Transverse colon (tissue), 4 donors: Measurements from ENCODE around the gene DESI1. TPM values are rescaled to one million over a fixed set of nuclear protein-coding genes. Genes with fewer than 3 reads are reported as not detected.

Experiments
- DNase-seq: peaks from one replicate; pipeline ENCODE4 v3.0.0-alpha.2; 2019
- H3K27ac ChIP-seq, 4 donors: fragments of 200-600 bp; sonication (generic); 2 replicates each; pipeline ENCODE4 v1.5.1; 2016 to 2018; ENCODE audit warnings: inconsistent platforms in 4 of 4
- H3K27me3 ChIP-seq: fragments of 200-600 bp; sonication (generic); 2 replicates; pipeline ENCODE4 v1.5.1; 2017; ENCODE audit warnings: inconsistent platforms
- H3K36me3 ChIP-seq, 4 donors: fragments of 200-600 bp; sonication (generic); 2 replicates each; pipeline ENCODE4 v1.5.1; 2017 to 2019; ENCODE audit warnings: inconsistent platforms in 4 of 4
- H3K4me1 ChIP-seq, 4 donors: fragments of 200-600 bp; sonication (generic); 2 replicates each; pipeline ENCODE4 v1.5.1; 2017 to 2020; ENCODE audit warnings: inconsistent platforms in 4 of 4
- H3K4me3 ChIP-seq, 4 donors: fragments of 200-600 bp; sonication (generic); 1 replicate in 1 of 4; 2 replicates in 3 of 4; pipeline versions ENCODE4 v1.5.1 to v1.6.1; 2017 to 2019; ENCODE audit warnings: inconsistent platforms in 4 of 4
- H3K9me3 ChIP-seq, 2 donors: fragments of 200-600 bp; sonication (generic); 2 replicates each; pipeline ENCODE4 v1.5.1; 2017 to 2019; ENCODE audit warnings: inconsistent platforms in 2 of 2
- EP300 ChIP-seq: sonication (generic); formaldehyde crosslinking; IDR thresholded peaks from one replicate; pipeline ENCODE4 v1.6.1; 2017; ENCODE audit warnings: antibody characterized with exemption, low read depth
- POLR2A ChIP-seq: fragments of 450-650 bp; IDR thresholded peaks from one replicate; pipeline ENCODE4 v1.6.1; 2016; ENCODE audit warnings: antibody characterized with exemption, mild to moderate bottlenecking, moderate library complexity
- POLR2AphosphoS5 ChIP-seq, 3 donors: sonication (generic); formaldehyde crosslinking; IDR thresholded peaks; one replicate each; pipeline ENCODE4 v1.6.1; 2016; ENCODE audit warnings: antibody characterized with exemption in 3 of 3
- WGBS, 2 donors: methylation state at CpG; one replicate each; pipeline ENCODE4 v1.1.5; 2018; ENCODE audit warnings: low coverage in 1 of 2; 5-methylcytosine and 5-hydroxymethylcytosine counted together
- in situ Hi-C, 4 donors: fragments of 200-750 bp; cut with MboI; loops; one replicate each; pipeline versions ENCODE4 v1.15.0 to v1.15.1; 2017; ENCODE audit warnings: low sequenced_read_pairs in 3 of 4, low pct_ligation_motif_present in 1 of 4, low pct_unique_long_range_greater_than_20kb in 1 of 4
- intact Hi-C: fragments of 100-400 bp; cut with DNase I; formaldehyde crosslinking; loops from one replicate; pipeline ENCODE4 v1.15.1; 2023; ENCODE audit warnings: low total_unique reads
- total RNA-seq, 4 donors: library from RNA; depleted of rRNA; stranded (reverse); fragments of >200 nt; gene quantifications; one replicate each; pipeline ENCODE4 v1.1.0, GENCODE V29; 2016
- TF ChIP-seq, protein P1 (sequence below), 5 experiments: fragments of 200-600 bp in 3 of 5; fragments of 450-650 bp in 2 of 5; sonication (generic) in 3 of 5; IDR thresholded peaks; 1 replicate in 2 of 5; 2 replicates in 3 of 5; pipeline ENCODE4 v1.5.1; 2016 to 2017; ENCODE audit warnings: antibody characterized with exemption in 5 of 5, inconsistent platforms in 3 of 5, mild to moderate bottlenecking in 2 of 5, moderate library complexity in 1 of 5

The DESI1 gene
- total RNA-seq, 4 donors from 2014 or later, result 13.5 to 27.6 (median 16.8) TPM

- peaks cover 17 to 47% (median 25%) of the 10 kb centered on the region in 4 donors for H3K4me1 ChIP-seq
- DNase-seq, result peak; percentile 100
- peak within 1 kb of the TSS; percentile 73 to 96 (median 84) for H3K4me3 ChIP-seq
- TF ChIP-seq EP300 (no peak), POLR2A (peak; percentile 89), POLR2AphosphoS5 (IDR thresholded peaks at IDR 0.05) (peak; percentile 85 to 99 (median 94))
- H3K27ac ChIP-seq, result peak within 1 kb of the TSS; percentile 91 to 98 (median 96)
- in situ Hi-C loops, result no loop called here
- H3K27me3 ChIP-seq, result no peaks in the 10 kb centered on the region
- intact Hi-C loops, result loop anchor here (5.0 kb wide), 1 partner anchor 224 kb away; no protein-coding TSS in a partner anchor
- H3K36me3 ChIP-seq, result peaks cover 0 to 33% (median 14%) of the 10 kb centered on the region in 4 donors
- no peaks in the 10 kb centered on the region for H3K9me3 ChIP-seq
- WGBS, 2 donors, result 0% methylated on average over 66 of the region's 70 CpGs; no CpG with 5 or more reads in 1 of the 2 donors
Observed at GRCh38 chr22:41621099-41621910, 462 bp upstream of the DESI1 start, which contains the start of gene XRCC6. XRCC6 (plus strand) TSS chr22:41621295; CDS start chr22:41622005, 710 bp downstream.

DNA sequence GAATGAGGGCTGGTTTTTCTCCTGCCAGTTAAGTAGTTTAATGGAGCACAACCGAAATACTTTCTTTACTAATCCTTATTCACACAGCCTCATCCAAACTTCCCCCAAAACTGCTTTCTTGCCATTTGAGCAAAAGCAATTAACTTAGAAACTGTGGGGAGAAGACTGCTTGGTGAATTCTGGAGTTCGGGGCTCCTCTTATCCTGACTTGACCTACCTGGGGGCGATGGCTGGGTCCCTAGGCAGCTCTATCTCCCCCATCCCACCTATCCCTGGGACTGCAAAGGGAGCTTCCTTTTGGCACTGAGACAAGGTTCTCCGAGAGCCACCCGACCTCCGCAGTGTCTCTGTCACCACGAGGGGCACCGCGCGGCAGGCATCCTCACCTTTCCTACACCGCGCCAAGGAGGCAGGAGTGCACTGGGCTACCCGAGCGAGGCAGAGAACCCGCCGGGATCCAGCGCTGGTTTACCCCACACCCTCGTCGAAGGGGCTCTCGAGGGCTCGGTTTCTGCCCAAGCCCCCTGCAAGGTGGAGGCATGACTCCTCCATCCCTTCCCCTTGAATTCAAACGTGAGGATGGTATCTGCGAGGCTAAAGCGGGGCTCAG, 759 bp downstream of the DESI1 start:
- intact Hi-C loops (loop anchor here (5.0 kb wide), 2 partner anchors 223 to 598 kb away; no protein-coding TSS in a partner anchor), in situ Hi-C loops (no loop called here)
- H3K4me3 ChIP-seq, result peak overlapping the region; percentile 73 to 96 (median 84)
- H3K27me3 ChIP-seq, result no peaks in the 10 kb centered on the region
- no peak for TF ChIP-seq POLR2A
- TF ChIP-seq EP300, result no peak
- no peak for TF ChIP-seq POLR2AphosphoS5 (IDR thresholded peaks at IDR 0.05)
- TF ChIP-seq, protein P1, sequence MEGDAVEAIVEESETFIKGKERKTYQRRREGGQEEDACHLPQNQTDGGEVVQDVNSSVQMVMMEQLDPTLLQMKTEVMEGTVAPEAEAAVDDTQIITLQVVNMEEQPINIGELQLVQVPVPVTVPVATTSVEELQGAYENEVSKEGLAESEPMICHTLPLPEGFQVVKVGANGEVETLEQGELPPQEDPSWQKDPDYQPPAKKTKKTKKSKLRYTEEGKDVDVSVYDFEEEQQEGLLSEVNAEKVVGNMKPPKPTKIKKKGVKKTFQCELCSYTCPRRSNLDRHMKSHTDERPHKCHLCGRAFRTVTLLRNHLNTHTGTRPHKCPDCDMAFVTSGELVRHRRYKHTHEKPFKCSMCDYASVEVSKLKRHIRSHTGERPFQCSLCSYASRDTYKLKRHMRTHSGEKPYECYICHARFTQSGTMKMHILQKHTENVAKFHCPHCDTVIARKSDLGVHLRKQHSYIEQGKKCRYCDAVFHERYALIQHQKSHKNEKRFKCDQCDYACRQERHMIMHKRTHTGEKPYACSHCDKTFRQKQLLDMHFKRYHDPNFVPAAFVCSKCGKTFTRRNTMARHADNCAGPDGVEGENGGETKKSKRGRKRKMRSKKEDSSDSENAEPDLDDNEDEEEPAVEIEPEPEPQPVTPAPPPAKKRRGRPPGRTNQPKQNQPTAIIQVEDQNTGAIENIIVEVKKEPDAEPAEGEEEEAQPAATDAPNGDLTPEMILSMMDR (IDR thresholded peaks at IDR 0.05), result peak in 1 of 5 experiments; percentile 17
- peaks cover 0 to 21% (median 8%) of the 10 kb centered on the region in 4 donors for H3K36me3 ChIP-seq
- peak overlapping the region; percentile 91 to 98 (median 96) for H3K27ac ChIP-seq
- 2 to 50% methylated on average over 1 to 23 of the region's 24 CpGs for WGBS, 2 donors
- DNase-seq, result peak; percentile 64
- H3K4me1 ChIP-seq, result peaks cover 17 to 47% (median 25%) of the 10 kb centered on the region in 4 donors
- no peaks in the 10 kb centered on the region for H3K9me3 ChIP-seq

- no peak for DNase-seq
- no peaks in the 10 kb centered on the region for H3K27me3 ChIP-seq
- WGBS, 2 donors, result 90 to 100% methylated on average over 1 to 2 of the region's 2 CpGs
- no peaks in the 10 kb centered on the region for H3K36me3 ChIP-seq
- H3K4me1 ChIP-seq, result peaks cover 0 to 9% (median under 1%) of the 10 kb centered on the region in 4 donors
- H3K4me3 ChIP-seq, result no peak overlapping the region
- no peaks in the 10 kb centered on the region for H3K9me3 ChIP-seq
- intact Hi-C loops, result no loop called here
- TF ChIP-seq, protein P1 (IDR thresholded peaks at IDR 0.05), result no peak
- TF ChIP-seq POLR2A (no peak), EP300 (no peak), POLR2AphosphoS5 (IDR thresholded peaks at IDR 0.05) (no peak)
- in situ Hi-C loops, result no loop called here
- no peak overlapping the region for H3K27ac ChIP-seq
Observed at GRCh38 chr22:41613456-41613855, 7.4 kb downstream of the DESI1 start.

DNA sequence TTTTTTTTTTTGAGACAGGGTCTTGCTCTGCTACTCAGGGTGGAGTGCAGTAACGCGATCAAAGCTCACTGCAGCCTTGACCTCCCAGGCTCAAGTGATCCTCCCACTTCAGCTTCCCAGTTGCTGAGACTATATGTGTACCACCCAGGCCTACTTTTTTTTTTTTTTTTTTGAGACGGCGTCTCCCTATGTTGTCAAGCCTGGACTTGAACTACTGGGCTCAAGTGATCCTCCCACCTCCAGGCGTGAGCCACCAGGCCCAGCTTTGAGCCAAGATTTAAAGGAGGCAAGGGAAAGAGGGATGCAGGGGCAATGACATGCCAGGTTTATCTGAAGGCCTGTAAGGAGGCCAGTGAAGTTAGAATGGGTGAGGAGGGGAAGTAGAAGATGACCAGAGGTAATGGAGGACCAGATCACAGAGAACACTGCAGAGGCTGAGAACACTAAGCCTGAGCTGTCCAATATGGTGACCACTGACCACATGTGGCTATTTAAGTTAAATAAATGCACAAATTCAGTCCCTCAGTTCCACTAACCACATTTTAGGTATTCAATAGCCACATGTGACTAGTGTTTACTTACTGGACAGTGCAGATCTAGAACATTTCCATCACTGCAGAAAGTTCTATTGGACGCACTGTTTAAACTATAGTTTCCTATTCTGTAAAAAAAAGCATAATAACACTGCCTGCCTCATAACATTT, 8.1 kb downstream of the DESI1 start:
- in situ Hi-C loops, result no loop called here
- WGBS, 2 donors, result 90 to 94% methylated on average over 5 to 6 of the region's 6 CpGs
- H3K4me3 ChIP-seq, result no peak overlapping the region

More for the DNA sequence above, 8.1 kb downstream of the DESI1 start:
- H3K27me3 ChIP-seq, result no peaks in the 10 kb centered on the region
- no peak for TF ChIP-seq POLR2AphosphoS5 (IDR thresholded peaks at IDR 0.05)
- TF ChIP-seq EP300, result no peak
- TF ChIP-seq POLR2A, result no peak
- TF ChIP-seq, protein P1 (IDR thresholded peaks at IDR 0.05), result no peak
- no peak for DNase-seq
- intact Hi-C loops, result no loop called here
- no peaks in the 10 kb centered on the region for H3K9me3 ChIP-seq
- no peak overlapping the region for H3K27ac ChIP-seq
- H3K4me1 ChIP-seq, result peaks cover 0 to 2% (median 0%) of the 10 kb centered on the region in 4 donors
- H3K36me3 ChIP-seq, result no peaks in the 10 kb centered on the region
